Epithelial cell of esophagus (primary cell): ENCODE measurements around the gene MRGPRD.

ENCODE experiments used
- DNase-seq: peaks from one replicate; pipeline ENCODE4 v3.0.0; 2010; ENCODE audit warnings: low read depth
- H3K4me3 ChIP-seq: 2 replicates; pipeline ENCODE4 v1.5.1; 2011; ENCODE audit warnings: mild to moderate bottlenecking, low read length, control low read depth
- CTCF ChIP-seq: IDR thresholded peaks from 2 replicates; pipeline ENCODE4 v1.5.1; 2011; ENCODE audit warnings: low read depth, mild to moderate bottlenecking, low read length, control low read depth, inconsistent platforms; ENCODE audit not compliant: insufficient read depth; ENCODE audit errors: missing control alignments

The MRGPRD gene

GRCh38 chr11:68992743-68993255 lies 12.0 kb upstream of the MRGPRD start:
- no peak overlapping the region for H3K4me3 ChIP-seq
- no peak for TF ChIP-seq CTCF
- DNase-seq, result no peak

GRCh38 chr11:68990995-68991780 lies 10.4 kb upstream of the MRGPRD start:
- TF ChIP-seq CTCF, result no peak
- no peak overlapping the region for H3K4me3 ChIP-seq
- no peak for DNase-seq

GRCh38 chr11:68989936-68990606 lies 9.3 kb upstream of the MRGPRD start:
- no peak overlapping the region for H3K4me3 ChIP-seq
- no peak for TF ChIP-seq CTCF
- no peak for DNase-seq

- no peak for TF ChIP-seq CTCF
Measured at GRCh38 chr11:68988491-68988890, 7.7 kb upstream of the MRGPRD start.

GRCh38 chr11:68987211-68987610 lies 6.4 kb upstream of the MRGPRD start:
- H3K4me3 ChIP-seq, result no peak overlapping the region
- no peak for TF ChIP-seq CTCF
- DNase-seq, result no peak

More at GRCh38 chr11:68988491-68988890, 7.7 kb upstream of the MRGPRD start:
- DNase-seq, result no peak
- no peak overlapping the region for H3K4me3 ChIP-seq

GRCh38 chr11:68983801-68984200 lies 3.0 kb upstream of the MRGPRD start:
- no peak for DNase-seq
- no peak overlapping the region for H3K4me3 ChIP-seq
- TF ChIP-seq CTCF, result no peak
